GM18861 (cell line): ENCODE results near the gene TECTB.

Experiments
- ATAC-seq: cut with Tn5 transposase; IDR thresholded peaks from one replicate; pipeline ENCODE4 v1.9.1; 2021; ENCODE audit not compliant: unreplicated experiment

The TECTB gene

DNA sequence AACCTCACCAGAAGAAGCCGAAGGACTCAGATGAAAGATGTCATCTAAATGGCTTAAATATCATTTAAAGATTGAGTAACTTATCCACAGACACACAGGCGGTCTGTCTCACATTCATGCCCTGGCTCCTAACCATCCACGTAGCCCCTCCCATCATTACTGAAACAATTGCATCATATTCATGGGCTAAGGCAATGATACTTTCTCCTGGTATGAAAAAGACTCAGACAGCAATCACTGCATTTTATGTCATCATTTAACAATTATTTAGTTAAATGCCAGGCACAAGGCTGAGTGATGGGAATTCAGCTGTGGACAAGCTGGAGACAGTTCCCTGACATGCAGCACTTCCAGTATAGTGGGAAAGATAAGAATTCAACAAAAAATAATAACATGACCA, 11.2 kb upstream of the TECTB start:
- no peak for ATAC-seq

DNA sequence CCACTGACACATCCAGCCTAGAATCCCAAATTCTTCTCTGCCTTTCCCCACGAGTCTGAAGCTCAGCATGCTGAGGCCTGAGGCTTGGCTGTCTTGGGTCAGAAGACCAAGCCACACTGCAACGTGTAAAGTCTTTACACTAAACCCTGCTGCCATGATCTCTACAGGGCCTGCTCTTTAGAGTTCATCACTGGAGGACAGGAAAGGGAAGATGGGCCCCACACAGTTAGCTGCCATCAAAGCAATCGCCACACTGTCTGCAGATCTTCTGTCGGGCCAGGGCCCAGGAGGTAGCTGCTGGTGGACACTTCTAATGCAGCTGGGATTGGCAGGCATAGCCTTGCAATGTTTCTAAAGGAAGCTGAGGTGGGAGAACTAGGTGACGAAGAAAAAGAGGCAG, 8.4 kb upstream of the TECTB start:
- ATAC-seq: no peak

GRCh38 chr10:112275512-112276245, 7.5 kb upstream of the TECTB start:
- no peak for ATAC-seq

DNA sequence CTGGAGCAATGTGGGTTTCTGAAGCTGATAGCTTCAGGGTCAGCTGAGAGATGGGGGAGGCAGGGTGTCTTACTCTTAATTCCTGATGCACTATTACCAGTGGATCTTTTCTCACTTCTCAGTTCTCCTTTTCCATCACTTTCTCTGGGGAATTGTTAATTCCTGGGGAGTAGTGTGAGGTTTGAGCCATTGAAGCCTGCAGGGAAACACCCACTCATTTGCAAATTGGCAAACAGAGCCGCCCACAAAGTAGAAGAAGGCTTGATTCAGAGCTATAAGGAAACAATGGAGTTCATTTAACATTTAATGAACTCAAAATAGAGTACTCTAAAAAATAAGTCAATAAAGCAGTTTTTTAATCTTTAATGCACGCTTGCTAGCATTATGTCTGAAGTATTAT, 4.3 kb upstream of the TECTB start:
- no peak for ATAC-seq

- no peak for ATAC-seq
These were observed 3.8 kb upstream of the TECTB start for GRCh38 chr10:112279433-112279832.

- no peak for ATAC-seq
These were observed 2.8 kb upstream of the TECTB start for GRCh38 chr10:112280205-112280921.

DNA sequence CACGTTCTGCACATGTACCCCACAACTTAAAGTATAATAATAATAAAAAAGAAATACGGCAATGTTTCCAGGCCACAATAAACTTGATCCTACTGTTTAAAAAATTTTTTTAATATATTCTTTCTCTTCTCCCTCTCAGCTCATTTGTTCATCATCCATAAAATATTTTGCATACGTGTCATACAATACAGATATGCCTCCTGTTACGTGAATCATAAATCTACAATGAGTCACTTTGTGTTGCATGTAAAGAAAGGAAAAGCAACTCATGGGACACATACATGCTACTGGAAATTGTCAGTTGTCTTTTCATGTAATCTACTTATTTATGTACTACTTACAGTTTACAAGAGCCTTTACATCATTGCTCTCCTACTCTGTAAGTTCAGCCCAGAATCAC, 1.1 kb upstream of the TECTB start:
- ATAC-seq: no peak

DNA sequence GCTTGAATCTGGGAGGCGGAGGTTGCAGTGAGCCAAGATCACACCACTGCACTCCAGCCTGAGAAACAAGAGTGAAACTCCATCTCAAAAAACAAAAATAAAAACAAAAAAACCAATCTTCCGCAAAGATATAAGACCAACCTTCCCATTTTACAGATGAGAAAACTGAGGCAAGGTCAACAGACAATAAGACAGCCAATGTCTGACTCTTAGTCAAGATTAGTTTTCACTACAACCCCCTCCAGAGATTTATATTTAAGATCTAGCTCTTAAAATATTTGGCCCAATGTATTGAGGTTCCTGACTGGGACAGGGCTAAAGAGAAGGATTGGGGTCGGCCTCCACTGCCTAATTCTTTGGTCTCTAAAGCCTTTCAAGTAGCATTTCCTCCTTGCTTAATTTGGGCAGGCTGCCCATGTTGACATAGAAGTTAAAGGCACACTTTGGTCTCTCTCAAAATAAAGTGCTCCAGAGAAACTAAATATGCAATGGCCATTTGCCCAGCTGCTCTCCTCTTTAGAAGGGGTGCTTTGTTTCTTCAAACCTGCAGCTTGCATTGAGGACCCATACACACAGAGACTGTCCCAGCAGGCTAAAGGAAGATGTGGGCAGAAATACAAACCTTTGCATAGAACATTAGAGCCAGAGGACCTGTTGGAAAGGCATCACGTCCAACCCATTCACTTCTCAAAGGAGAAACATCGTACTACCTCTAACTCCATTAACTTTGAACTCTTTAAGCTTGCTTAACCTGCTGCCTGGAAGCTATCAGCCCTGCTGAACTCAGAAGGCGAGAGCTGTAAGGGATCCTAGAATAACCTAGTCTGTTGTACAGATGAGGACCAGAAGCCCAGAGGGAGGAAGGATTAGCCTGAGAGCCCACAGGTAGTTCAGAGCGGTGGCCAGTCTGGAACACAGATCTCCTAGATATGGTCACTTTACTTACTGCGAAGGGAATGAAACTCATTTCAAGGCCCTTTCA, 3.9 kb downstream of the TECTB start:
- ATAC-seq: no peak

GRCh38 chr10:112287844-112288243, 4.6 kb downstream of the TECTB start:
- ATAC-seq: no peak

- ATAC-seq: no peak
These were observed 5.3 kb downstream of the TECTB start for GRCh38 chr10:112288486-112288885.

- no peak for ATAC-seq
These were observed 6.3 kb downstream of the TECTB start for GRCh38 chr10:112289373-112290053.

DNA sequence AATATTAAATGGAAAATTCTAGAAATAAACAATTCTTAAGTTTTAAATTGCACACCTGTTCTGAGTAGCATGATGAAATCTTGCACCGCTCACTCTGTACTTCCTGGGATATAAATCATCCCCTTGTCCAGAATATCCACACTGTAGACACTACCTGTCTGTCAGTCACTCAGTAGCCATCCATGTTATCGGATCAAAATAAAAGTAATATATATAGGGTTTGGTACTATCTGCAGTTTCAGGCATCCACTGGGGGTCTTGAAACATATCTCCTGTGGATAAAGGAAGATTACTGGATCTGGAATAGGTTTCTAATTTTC, 6.8 kb downstream of the TECTB start:
- no peak for ATAC-seq

DNA sequence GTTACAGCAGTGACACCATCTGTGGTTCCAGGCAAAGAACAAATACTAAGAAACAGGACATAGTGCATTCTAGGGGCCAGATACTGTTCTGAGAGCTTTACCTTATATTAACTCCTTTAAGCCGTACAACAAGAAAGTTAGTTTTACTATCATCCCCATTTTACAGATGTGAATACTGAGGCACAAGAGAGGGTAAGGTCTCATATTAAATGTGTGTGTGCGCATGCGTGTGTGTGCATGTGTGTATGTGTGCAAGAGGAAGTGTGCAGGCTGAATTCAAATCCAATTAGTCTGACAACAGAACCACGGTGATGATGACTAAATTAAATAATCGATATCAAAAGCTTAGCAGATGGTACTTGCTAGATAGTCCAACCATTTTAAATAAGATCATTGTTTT, 11.0 kb downstream of the TECTB start:
- no peak for ATAC-seq

GRCh38 chr10:112295853-112296830, 12.9 kb downstream of the TECTB start:
- no peak for ATAC-seq

GRCh38 chr10:112296908-112297331, 13.7 kb downstream of the TECTB start:
- ATAC-seq: no peak

DNA sequence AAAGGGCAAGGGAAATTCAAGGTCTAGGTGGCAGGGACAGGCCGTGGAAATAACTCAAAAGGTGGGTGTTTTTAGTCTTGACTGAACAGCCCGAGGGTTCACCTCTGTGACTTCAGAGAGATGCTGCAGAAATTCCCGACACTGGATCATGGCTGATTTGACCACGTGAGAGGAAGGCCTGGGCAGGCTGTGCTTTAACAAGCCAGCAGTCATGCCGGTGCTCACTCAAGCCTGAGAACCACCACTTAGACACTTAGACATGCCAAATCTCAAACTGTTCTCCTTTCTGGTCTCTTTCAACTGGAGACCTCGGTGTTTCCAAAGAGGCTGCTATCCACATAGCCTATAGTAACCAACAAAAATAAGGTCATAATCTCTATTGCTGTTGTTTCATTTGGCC, 15.4 kb downstream of the TECTB start:
- ATAC-seq: no peak

DNA sequence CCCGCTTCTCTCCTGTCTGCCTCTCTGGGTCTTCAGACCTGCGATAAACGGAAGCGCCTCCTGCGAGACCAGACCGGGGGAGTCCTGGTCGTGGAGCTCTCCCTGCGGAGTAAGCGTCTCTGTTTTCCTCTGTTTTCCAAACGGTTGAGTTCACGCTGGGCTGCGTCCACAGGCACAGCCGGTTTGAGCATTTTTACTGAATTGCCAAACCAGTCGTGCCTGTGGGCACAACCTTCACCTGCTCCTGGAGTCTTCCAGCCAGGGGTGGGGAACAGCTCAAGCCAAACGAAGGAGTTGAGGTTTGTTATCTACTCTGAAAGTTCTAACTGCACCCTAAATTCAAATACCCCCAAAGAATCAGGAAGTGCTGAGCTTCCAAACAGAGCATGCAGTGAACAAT, 16.3 kb downstream of the TECTB start:
- ATAC-seq: no peak

DNA sequence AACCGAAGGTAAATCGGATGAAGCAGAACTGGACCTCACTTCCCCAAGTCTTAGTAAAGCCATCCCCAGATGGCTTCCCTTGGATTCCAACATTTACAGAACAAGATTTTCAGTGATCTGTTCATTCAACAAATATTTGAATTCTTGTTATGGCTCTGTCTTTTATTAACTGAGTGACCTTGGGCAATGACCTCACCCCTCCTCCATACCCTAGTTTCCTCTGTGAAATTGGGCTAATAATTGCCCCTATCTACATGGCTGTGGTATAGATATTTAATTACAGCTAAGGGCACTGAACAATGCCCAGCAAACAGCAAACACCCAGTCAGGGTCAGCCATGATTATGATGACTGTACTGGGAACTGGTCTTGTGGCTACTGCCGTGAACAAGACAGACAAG, 19.1 kb downstream of the TECTB start:
- ATAC-seq: no peak

DNA sequence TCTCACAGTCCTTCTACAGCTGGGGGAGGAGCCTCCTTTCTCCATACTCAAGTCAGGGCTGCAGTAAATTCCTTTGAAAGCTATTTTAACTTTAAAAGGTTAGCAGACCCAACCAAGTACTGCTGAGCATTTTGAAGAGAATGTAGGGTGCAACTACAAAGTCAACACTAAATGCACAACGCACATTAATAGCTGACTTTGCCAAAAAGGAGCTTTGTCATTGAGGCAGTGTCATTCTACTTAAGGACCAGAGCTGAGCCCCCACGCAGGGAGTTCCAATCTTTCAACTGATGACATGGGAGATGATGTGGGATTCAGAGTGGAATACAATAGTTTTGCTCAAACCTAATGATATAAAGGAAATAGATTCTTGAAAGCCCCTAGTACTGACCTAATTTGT, 20.3 kb downstream of the TECTB start:
- no peak for ATAC-seq

GRCh38 chr10:112304267-112304859, 21.2 kb downstream of the TECTB start:
- ATAC-seq: no peak
